Fibroblast of villous mesenchyme (primary cell): Measurements from ENCODE around the gene MB. TPM values are rescaled to one million over a fixed set of nuclear protein-coding genes. Genes with fewer than 3 reads are reported as not detected.

Source experiments
- DNase-seq: peaks from one replicate; pipeline ENCODE4 v3.0.0-alpha.2; 2010; ENCODE audit warnings: low read depth
- H3K4me3 ChIP-seq: 2 replicates; pipeline ENCODE4 v1.5.1; 2011; ENCODE audit warnings: low read depth, mild to moderate bottlenecking, low read length
- CTCF ChIP-seq: IDR thresholded peaks from 2 replicates; pipeline ENCODE4 v1.5.1; 2012; ENCODE audit warnings: low read depth, mild to moderate bottlenecking, low read length; ENCODE audit not compliant: insufficient read depth
- total RNA-seq: library from RNA; depleted of rRNA; stranded (reverse); fragments of >200 nt; gene quantifications from 2 replicates; pipeline ENCODE4 v1.2.3, GENCODE V29; 2012

Gene MB
- total RNA-seq, 1 donor, result not detected

- DNase-seq, result peak; percentile 95
- no peak for TF ChIP-seq CTCF
- peak within 1 kb of the TSS; percentile 95 for H3K4me3 ChIP-seq
Measured at GRCh38 chr22:35648066-35649025, 31.2 kb upstream of the MB start, which contains the start of gene APOL6. APOL6 (plus strand) TSS chr22:35648446; CDS start chr22:35656426, 7,980 bp downstream.

GRCh38 chr22:35645646-35646045 is 28.5 kb upstream of the MB start:
- no peak for TF ChIP-seq CTCF
- DNase-seq, result no peak
- H3K4me3 ChIP-seq, result no peak overlapping the region

GRCh38 chr22:35643991-35644390 is 26.9 kb upstream of the MB start:
- H3K4me3 ChIP-seq, result no peak overlapping the region
- DNase-seq, result no peak
- no peak for TF ChIP-seq CTCF

GRCh38 chr22:35642305-35642741 is 25.2 kb upstream of the MB start:
- TF ChIP-seq CTCF, result no peak
- H3K4me3 ChIP-seq, result no peak overlapping the region
- peak; percentile 43 for DNase-seq

- no peak overlapping the region for H3K4me3 ChIP-seq
- no peak for DNase-seq
- no peak for TF ChIP-seq CTCF
Measured at GRCh38 chr22:35641494-35642120, 24.5 kb upstream of the MB start.

- H3K4me3 ChIP-seq, result no peak overlapping the region
- TF ChIP-seq CTCF, result no peak
- peak; percentile 94 for DNase-seq
Measured at GRCh38 chr22:35638410-35638809, 21.3 kb upstream of the MB start.
